Nephron progenitor cell (in vitro differentiated cells): ENCODE data around the gene HSDL1.

Experiments used
- DNase-seq: peaks from one replicate; pipeline ENCODE4 v3.0.0; 2021
- H3K27ac Mint-ChIP-seq: 2 replicates; pipeline ENCODE4 v1.8.0; 2021; ENCODE audit warnings: mild to moderate bottlenecking, moderate library complexity, mixed read lengths
- H3K27me3 Mint-ChIP-seq: 2 replicates; pipeline ENCODE4 v1.8.0; 2021; ENCODE audit warnings: mild to moderate bottlenecking, low read depth, mixed read lengths; ENCODE audit not compliant: poor library complexity
- H3K36me3 Mint-ChIP-seq: 2 replicates; pipeline ENCODE4 v1.8.0; 2021; ENCODE audit warnings: low read depth, mixed read lengths
- H3K4me1 Mint-ChIP-seq: 2 replicates; pipeline ENCODE4 v1.8.0; 2021; ENCODE audit warnings: mixed read lengths
- H3K4me3 Mint-ChIP-seq: 2 replicates; pipeline ENCODE4 v1.8.0; 2021; ENCODE audit warnings: mild to moderate bottlenecking, moderate library complexity, mixed read lengths
- H3K9me3 Mint-ChIP-seq: 2 replicates; pipeline ENCODE4 v1.8.0; 2021; ENCODE audit warnings: mild to moderate bottlenecking, moderate library complexity, mixed read lengths
- CTCF ChIP-seq: fragments of 200-600 bp; sonication (generic); IDR thresholded peaks from 2 replicates; pipeline ENCODE4 v1.5.0; 2021; ENCODE audit warnings: antibody characterized with exemption

Gene HSDL1

GRCh38 chr16:84136331-84137125 is 8.4 kb downstream of the HSDL1 start:
- peaks cover 42% of the 10 kb centered on the region for H3K36me3 Mint-ChIP-seq
- peak overlapping the region; percentile 40 for H3K4me3 Mint-ChIP-seq
- H3K27ac Mint-ChIP-seq: peak overlapping the region; percentile 98
- DNase-seq: no peak
- no peak for TF ChIP-seq CTCF
- H3K4me1 Mint-ChIP-seq: peaks cover 79% of the 10 kb centered on the region
- H3K9me3 Mint-ChIP-seq: peaks cover 4% of the 10 kb centered on the region
- no peaks in the 10 kb centered on the region for H3K27me3 Mint-ChIP-seq

GRCh38 chr16:84132527-84133285 is 12.3 kb downstream of the HSDL1 start:
- peaks cover 46% of the 10 kb centered on the region for H3K4me1 Mint-ChIP-seq
- TF ChIP-seq CTCF: no peak
- no peaks in the 10 kb centered on the region for H3K27me3 Mint-ChIP-seq
- H3K4me3 Mint-ChIP-seq: no peak overlapping the region
- DNase-seq: no peak
- peaks cover 3% of the 10 kb centered on the region for H3K9me3 Mint-ChIP-seq
- peak overlapping the region; percentile 64 for H3K27ac Mint-ChIP-seq
- peaks cover 61% of the 10 kb centered on the region for H3K36me3 Mint-ChIP-seq

GRCh38 chr16:84131117-84131516 is 13.9 kb downstream of the HSDL1 start:
- peaks cover 71% of the 10 kb centered on the region for H3K36me3 Mint-ChIP-seq
- no peaks in the 10 kb centered on the region for H3K27me3 Mint-ChIP-seq
- no peak overlapping the region for H3K27ac Mint-ChIP-seq
- peaks cover 3% of the 10 kb centered on the region for H3K9me3 Mint-ChIP-seq
- H3K4me3 Mint-ChIP-seq: no peak overlapping the region
- H3K4me1 Mint-ChIP-seq: peaks cover 30% of the 10 kb centered on the region
- TF ChIP-seq CTCF: no peak
- DNase-seq: no peak

- Mint-ChIP-seq H3K27ac (no peak overlapping the region), H3K27me3 (peaks cover 3% of the 10 kb centered on the region), H3K9me3 (no peaks in the 10 kb centered on the region), H3K36me3 (peaks cover 62% of the 10 kb centered on the region), H3K4me1 (no peaks in the 10 kb centered on the region), H3K4me3 (no peak overlapping the region)
- no peak for TF ChIP-seq CTCF
- DNase-seq: no peak
These were observed 20.5 kb downstream of the HSDL1 start for GRCh38 chr16:84124257-84125073.

GRCh38 chr16:84121007-84121406 is 24.0 kb downstream of the HSDL1 start:
- Mint-ChIP-seq H3K9me3 (no peaks in the 10 kb centered on the region), H3K4me1 (peaks cover 13% of the 10 kb centered on the region), H3K27me3 (peaks cover 3% of the 10 kb centered on the region), H3K4me3 (no peak overlapping the region), H3K27ac (no peak overlapping the region), H3K36me3 (peaks cover 38% of the 10 kb centered on the region)
- no peak for DNase-seq
- TF ChIP-seq CTCF: no peak
